Erythroblast (primary cell): ENCODE measurements around the gene LTB4R2.

ENCODE experiments used
- DNase-seq, 2 experiments: peaks; one replicate each; lab custom pipeline; 2025; lab: John Stamatoyannopoulos, UW
- GATA1 ChIP-seq: IDR thresholded peaks from 2 replicates; pipeline ENCODE4 v1.6.1; 2011; ENCODE audit warnings: low read depth, mild to moderate bottlenecking, control low read depth, low read length, moderate library complexity
- POLR2A ChIP-seq: IDR thresholded peaks from 2 replicates; pipeline ENCODE4 v1.6.1; 2011; ENCODE audit warnings: mild to moderate bottlenecking, low read length

The LTB4R2 gene

DNA sequence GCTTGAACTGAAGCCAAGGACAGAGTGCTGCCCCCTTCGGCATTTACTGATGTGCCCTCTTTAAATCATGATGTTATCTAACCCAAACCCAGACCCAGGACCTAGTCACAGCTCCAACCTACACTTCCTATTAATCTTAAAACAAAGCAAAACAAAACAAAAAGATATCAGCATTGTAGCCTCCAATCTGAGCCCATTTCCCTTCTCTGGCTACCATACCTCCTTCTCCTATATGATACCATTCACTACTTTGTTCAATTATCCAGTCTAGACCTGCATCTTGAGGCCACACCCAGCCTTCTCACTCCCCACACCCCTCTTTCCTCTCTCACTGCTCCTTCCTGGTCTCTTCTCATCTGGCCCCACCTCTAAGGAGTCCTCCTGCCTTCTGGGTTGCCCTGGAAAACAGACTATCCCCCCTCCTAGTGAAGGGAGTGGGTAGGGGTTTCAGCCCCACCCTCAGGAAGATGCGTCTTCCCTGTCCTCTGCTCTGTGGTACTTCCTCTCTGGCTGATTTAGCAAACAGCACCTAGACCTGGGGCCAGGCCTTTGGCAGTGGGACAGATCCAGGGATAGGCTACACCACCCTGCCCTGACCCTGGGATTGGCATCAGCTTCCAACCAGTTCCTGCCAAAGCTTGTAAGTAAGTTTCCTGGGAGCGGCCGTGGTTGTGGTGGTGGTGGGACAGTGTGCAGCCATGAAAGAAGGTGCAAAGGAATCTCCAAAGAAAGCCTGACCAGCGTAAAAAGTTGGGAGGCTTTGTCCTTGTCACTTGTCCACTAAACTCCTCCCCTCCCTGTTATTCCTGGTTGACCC, 4.6 kb downstream of the LTB4R2 start:
- no peak for DNase-seq
- TF ChIP-seq GATA1, result no peak

DNA sequence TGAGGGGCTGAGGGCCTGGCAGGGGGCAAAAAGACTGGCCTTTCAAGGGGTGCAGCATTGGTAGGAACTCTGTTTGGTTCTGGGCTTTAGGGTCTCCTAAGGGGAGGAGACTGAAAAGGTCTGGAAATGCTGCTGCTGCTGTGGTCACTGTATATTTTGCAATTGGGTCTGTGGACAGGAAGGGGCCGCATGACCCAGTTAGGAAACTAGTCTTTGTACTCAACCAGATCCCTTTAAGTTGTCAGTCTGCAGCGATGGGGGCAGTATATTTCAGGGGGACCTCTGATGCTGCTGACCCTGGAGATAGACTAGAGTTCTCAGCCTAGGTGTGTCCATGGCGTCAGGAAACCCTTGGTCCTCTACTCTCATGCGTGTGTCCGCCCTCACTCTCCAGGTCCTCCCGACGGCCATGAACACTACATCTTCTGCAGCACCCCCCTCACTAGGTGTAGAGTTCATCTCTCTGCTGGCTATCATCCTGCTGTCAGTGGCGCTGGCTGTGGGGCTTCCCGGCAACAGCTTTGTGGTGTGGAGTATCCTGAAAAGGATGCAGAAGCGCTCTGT, 5.4 kb downstream of the LTB4R2 start:
- no peak for DNase-seq
- no peak for TF ChIP-seq GATA1
- TF ChIP-seq POLR2A, result no peak

DNA sequence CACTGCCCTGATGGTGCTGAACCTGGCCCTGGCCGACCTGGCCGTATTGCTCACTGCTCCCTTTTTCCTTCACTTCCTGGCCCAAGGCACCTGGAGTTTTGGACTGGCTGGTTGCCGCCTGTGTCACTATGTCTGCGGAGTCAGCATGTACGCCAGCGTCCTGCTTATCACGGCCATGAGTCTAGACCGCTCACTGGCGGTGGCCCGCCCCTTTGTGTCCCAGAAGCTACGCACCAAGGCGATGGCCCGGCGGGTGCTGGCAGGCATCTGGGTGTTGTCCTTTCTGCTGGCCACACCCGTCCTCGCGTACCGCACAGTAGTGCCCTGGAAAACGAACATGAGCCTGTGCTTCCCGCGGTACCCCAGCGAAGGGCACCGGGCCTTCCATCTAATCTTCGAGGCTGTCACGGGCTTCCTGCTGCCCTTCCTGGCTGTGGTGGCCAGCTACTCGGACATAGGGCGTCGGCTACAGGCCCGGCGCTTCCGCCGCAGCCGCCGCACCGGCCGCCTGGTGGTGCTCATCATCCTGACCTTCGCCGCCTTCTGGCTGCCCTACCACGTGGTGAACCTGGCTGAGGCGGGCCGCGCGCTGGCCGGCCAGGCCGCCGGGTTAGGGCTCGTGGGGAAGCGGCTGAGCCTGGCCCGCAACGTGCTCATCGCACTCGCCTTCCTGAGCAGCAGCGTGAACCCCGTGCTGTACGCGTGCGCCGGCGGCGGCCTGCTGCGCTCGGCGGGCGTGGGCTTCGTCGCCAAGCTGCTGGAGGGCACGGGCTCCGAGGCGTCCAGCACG, 6.1 kb downstream of the LTB4R2 start:
- no peak for TF ChIP-seq GATA1
- TF ChIP-seq POLR2A, result no peak
- DNase-seq, result peak; percentile 55 to 61

DNA sequence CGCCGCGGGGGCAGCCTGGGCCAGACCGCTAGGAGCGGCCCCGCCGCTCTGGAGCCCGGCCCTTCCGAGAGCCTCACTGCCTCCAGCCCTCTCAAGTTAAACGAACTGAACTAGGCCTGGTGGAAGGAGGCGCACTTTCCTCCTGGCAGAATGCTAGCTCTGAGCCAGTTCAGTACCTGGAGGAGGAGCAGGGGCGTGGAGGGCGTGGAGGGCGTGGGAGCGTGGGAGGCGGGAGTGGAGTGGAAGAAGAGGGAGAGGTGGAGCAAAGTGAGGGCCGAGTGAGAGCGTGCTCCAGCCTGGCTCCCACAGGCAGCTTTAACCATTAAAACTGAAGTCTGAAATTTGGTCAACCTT, 6.6 kb downstream of the LTB4R2 start:
- TF ChIP-seq GATA1 (no peak), POLR2A (no peak)
- no peak for DNase-seq

DNA sequence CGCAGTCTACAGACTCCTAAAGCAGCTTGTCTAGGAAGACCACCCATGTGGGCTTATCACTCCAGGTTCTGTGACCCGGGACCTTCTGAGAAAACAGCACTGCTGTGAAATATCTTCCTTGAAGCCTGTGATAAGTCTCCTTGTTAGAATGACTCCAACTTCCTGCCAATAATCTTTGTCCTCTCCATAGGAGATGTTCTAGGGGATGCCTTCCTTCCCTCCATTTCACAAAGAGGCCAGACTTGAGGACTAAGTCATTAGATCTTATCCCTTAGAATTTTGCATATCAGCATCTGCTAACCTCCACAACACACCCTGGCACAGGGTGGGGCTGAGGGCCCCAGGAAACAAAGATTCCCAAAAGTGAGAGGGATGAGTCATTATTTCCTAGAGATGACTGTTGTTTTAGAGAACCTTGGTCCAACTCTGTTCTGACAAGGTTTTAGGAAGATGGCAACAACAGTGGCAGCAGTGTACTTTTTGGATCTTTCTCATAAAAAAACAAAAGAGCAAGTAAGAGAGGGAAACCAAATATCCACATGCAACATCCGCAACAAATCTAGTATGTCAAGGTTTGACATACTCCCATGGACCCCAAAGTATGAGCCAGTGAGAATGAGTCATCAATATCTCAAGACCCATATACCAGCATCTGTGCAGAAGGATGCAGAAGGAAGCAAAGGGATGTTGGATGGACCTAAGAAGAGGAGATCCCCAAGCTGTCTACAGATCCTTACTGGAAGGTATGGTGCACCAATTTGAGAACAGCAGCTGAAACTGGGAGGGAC, 7.4 kb downstream of the LTB4R2 start:
- no peak for DNase-seq
- TF ChIP-seq GATA1 (no peak), POLR2A (no peak)

DNA sequence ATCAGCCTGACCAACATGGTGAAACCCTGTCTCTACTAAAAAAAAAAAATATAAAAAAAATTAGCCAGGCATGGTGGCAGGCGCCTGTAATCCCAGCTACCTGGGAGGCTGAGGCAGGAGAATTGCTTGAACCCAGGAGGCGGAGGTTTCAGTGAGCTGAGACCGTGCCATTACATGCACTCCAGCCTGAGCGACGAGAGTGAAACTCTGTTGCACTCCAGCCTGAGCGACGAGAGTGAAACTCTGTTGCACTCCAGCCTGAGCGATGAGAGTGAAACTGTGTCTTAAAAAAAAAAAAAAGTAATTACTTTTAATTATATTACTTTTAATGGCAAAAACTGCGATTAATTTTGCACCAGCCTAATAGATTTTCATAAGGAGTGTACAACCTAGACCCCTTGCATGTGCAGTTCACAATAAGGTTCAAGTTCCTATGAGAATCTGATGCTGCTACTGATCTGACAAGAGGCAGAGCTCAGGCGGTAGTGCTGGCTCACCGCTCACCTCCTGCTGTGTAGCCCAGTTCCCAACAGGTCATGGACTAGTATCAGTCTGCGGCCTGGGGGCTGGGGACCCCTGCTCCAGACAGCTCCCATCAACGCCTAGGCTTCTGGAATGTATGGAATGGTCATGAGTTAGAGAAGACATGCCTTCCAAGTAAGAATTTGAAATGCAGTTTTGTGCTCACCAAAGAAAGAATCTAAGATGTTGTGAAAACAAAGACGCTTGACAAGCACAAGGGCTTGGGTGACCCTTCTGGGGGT, 11.5 kb downstream of the LTB4R2 start:
- no peak for TF ChIP-seq POLR2A
- no peak for TF ChIP-seq GATA1
- no peak for DNase-seq

DNA sequence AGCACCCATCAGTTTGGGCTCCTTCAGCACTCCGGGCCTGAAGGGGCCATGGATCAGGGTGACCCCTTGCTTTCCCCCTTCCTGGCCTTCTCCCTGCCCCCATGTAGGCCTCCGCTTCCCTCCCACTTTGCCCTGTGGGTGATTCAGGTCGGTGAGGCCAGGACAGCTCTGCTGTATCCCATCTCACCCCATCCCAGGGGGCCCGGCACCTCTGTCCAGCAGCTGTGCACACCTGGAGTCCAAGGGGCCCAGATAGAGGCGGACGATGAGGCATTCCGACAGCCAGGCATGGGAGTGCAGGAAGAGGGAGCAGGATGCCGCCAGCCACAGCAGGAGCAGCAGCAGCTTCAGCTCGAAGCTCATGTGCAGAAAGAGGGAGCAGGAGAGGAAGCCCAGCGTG, 12.7 kb downstream of the LTB4R2 start:
- no peak for TF ChIP-seq POLR2A
- TF ChIP-seq GATA1, result no peak

DNA sequence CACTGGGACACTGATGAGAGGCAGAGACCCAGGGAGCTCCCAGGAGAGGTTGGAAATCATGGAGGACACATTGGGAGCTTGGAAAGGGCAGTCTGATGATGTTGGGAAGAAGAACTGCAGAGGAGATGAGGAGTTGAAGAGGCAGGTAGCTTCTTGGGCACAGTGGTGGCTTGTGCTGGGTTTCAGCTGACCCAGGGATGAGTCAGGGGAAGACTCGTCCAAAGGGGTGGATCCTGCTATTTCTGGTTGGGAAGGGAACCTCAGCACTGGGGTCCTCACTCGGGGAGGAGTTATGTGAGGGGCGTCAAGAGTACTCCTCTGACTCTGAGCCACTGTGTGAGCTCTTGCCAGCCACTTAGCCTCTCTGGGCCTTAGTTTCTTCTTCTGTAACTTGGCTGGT, 13.4 kb downstream of the LTB4R2 start:
- DNase-seq, result no peak
- TF ChIP-seq GATA1 (no peak), POLR2A (no peak)

More for the DNA sequence above, 12.7 kb downstream of the LTB4R2 start:
- no peak for DNase-seq

DNA sequence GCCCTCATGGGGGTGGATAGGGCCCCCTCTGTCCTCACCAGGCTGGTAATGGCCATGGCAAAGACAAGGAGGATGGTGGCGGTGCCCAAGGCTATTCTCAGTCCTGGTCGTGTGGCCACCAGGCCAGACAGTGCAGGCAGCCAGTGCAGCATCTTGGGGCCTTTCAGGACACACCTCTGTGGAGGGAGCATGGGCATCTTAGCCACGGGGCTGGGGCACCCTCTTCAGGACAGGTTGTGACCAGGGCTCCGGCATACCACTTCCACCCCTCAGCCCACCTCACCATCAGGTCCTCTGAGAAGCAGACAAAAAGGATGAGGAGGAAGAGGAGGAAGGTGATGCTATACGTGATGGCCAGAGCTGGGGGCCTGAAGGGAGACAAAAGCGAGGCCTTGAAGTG, 14.1 kb downstream of the LTB4R2 start:
- DNase-seq, result no peak
- TF ChIP-seq GATA1, result no peak
- no peak for TF ChIP-seq POLR2A

DNA sequence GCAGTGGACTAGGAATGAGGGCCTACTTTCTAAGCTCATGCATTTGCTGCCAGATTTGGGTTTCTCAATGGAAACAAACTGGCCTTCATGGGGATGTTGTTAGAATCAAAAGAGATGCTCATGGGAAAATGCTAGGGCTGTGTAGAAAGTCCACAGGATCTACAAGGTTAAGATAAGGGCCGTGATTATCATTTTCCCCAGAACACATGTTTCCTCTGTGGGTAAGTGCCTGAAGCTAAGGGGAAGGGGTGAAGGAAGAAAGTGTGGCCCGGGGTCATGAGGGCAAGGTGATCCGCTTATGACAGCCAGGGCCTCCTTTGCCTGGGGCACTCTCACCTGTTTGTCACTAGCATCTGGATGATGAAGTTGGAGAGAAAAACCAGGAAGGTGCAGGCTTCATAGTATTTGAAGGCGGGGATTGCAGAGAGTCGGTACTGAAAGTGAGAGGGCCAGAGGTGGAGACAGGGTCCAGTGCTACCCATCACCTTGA, 15.1 kb downstream of the LTB4R2 start:
- no peak for DNase-seq
- TF ChIP-seq GATA1, result no peak

DNA sequence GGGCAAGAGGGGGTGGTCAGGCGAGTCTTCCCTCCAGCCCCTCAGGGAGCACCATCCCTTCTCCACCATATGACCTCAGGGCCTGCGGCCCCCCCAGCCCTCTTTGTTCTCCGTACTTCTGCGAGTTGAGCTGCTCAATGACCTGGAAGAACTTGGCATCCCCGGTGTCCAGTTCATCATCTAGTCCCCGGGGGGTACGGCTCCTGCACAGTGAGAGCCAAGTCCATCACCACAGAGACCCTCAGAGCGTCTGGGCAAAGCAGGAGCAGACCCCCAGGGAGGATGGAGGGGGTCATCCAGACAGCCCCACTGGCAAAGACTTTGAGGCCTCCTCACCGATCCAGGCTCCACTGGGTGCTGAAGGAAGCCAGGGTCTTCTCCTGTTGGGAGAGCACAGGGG, 16.0 kb downstream of the LTB4R2 start:
- DNase-seq, result no peak
- TF ChIP-seq GATA1 (no peak), POLR2A (no peak)

DNA sequence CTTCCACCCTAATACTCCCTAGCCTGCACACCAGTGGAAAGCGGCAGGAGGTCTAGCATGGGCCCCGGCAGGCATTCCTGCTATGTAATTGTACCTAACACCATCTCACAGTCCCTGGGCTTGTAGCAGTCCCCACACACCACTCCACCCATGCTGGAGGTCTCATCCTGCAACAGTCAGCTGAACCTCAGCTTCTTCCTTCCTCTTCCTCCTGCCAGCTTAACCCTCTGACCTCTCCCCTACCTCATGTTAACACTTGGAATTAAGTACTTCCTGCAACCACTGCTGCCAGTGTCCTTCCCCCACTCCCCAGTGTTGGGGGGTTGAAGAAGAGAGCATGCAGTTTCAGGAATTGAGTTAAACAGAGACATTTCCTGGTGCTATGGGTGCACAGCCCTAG, 17.4 kb downstream of the LTB4R2 start:
- TF ChIP-seq POLR2A, result no peak
- TF ChIP-seq GATA1, result no peak
- DNase-seq, result no peak

DNA sequence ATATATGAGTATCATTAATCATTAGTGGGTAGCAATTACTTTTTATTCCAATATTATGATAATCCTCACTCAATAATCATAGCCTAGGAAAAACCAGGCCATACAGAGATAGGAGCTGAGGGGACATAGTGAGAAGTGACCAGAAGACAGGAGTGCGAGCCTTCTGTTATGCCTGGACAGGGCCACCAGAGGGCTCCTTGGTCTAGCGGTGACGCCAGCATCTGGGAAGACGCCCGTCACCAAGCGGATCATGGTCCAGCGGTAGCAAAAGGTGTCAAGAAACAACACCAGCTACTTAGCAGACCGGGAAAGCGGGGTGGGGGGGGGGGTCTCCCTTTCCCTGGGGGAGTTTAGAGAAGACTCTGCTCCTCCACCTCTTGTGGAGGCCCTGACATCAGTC, 18.0 kb downstream of the LTB4R2 start:
- DNase-seq, result peak; percentile 24 to 45
